IMR-90 (cell line): ENCODE data around the gene ATF7IP2. TPM values are rescaled to one million over a fixed set of nuclear protein-coding genes. Genes with fewer than 3 reads are reported as not detected.

Experiments used
- ATAC-seq: fragments of 200-7000 bp; cut with Tn5 transposase; 2 replicates; pipeline ENCODE4 v1.9.1; 2020; ENCODE audit warnings: low read depth, mild to moderate bottlenecking, moderate library complexity
- BruUV-seq: library from RNA; stranded (reverse); fragments of 400-500 nt; replicated peaks from 2 replicates; lab custom pipeline; 2021; lab: Mats Ljungman, UMichigan
- CTCF ChIA-PET: fragments of 300-600 bp; formaldehyde crosslinking; extraction: SDS; loops from one replicate; lab custom pipeline; 2021; ENCODE audit warnings: antibody characterized with exemption; lab: Yijun Ruan, JAX
- POLR2A ChIA-PET: fragments of 300-600 bp; sonication (Branson Sonifier 250); formaldehyde crosslinking; loops from one replicate; lab custom pipeline; 2022; ENCODE audit warnings: antibody characterized with exemption; ENCODE audit not compliant: unreplicated experiment; lab: Charles Lee
- DNase-seq: peaks from one replicate; pipeline ENCODE4 v3.0.0; 2013
- H2AFZ ChIP-seq: replicated peaks from 2 replicates; pipeline ENCODE3; 2013; ENCODE audit warnings: low read length, mild to moderate bottlenecking; ENCODE audit not compliant: poor library complexity
- H2AK5ac ChIP-seq: 2 replicates; pipeline ENCODE4 v1.6.1; 2013; ENCODE audit warnings: low read depth, low read length, inconsistent platforms
- H2AK9ac ChIP-seq: replicated peaks from 2 replicates; pipeline ENCODE3; 2013; ENCODE audit warnings: mild to moderate bottlenecking, low read depth, low read length, moderate library complexity; ENCODE audit not compliant: poor library complexity
- H2BK120ac ChIP-seq: 2 replicates; pipeline ENCODE4 v1.6.1; 2013; ENCODE audit warnings: low read depth, low read length, inconsistent platforms
- H2BK15ac ChIP-seq: 3 replicates; pipeline ENCODE4 v1.6.1; 2013; ENCODE audit warnings: low read depth, low read length, inconsistent platforms
- H2BK20ac ChIP-seq: 2 replicates; pipeline ENCODE4 v1.6.1; 2013; ENCODE audit warnings: low read depth, mild to moderate bottlenecking, inconsistent platforms, low read length, moderate library complexity
- H2BK5ac ChIP-seq: 2 replicates; pipeline ENCODE4 v1.6.1; 2013; ENCODE audit warnings: mild to moderate bottlenecking, low read depth, low read length, inconsistent platforms; ENCODE audit not compliant: poor library complexity, severe bottlenecking
- H3K14ac ChIP-seq: replicated peaks from 2 replicates; pipeline ENCODE4 v1.6.1; 2013; ENCODE audit warnings: low read depth, low read length, inconsistent platforms
- H3K18ac ChIP-seq: 2 replicates; pipeline ENCODE4 v1.6.1; 2013; ENCODE audit warnings: low read depth, low read length, control low read depth
- H3K23ac ChIP-seq: 2 replicates; pipeline ENCODE4 v1.6.1; 2013; ENCODE audit warnings: low read depth, low read length, inconsistent platforms
- H3K27ac ChIP-seq: 2 replicates; pipeline ENCODE4 v1.5.1; 2013; ENCODE audit warnings: mild to moderate bottlenecking, control low read depth, low read length; ENCODE audit not compliant: insufficient read depth
- H3K27me3 ChIP-seq: 2 replicates; pipeline ENCODE4 v1.6.1; 2013; ENCODE audit warnings: low read length; ENCODE audit not compliant: control insufficient read depth, insufficient read depth
- H3K36me3 ChIP-seq: 2 replicates; pipeline ENCODE4 v1.6.1; 2013; ENCODE audit warnings: low read length, mixed read lengths; ENCODE audit not compliant: control insufficient read depth, insufficient read depth
- H3K4ac ChIP-seq: 2 replicates; pipeline ENCODE4 v1.6.1; 2013; ENCODE audit warnings: low read depth, low read length, inconsistent platforms
- H3K4me1 ChIP-seq: 2 replicates; pipeline ENCODE4 v1.6.1; 2013; ENCODE audit warnings: low read length, mixed read lengths; ENCODE audit not compliant: control insufficient read depth, insufficient read depth
- H3K4me2 ChIP-seq: 2 replicates; pipeline ENCODE4 v1.6.1; 2013; ENCODE audit warnings: low read depth, mild to moderate bottlenecking, control low read depth, low read length, moderate library complexity
- H3K4me3 ChIP-seq: 2 replicates; pipeline ENCODE4 v1.5.1; 2013; ENCODE audit warnings: low read depth, mild to moderate bottlenecking, control low read depth, low read length, moderate library complexity; ENCODE audit not compliant: insufficient read depth
- H3K56ac ChIP-seq: 2 replicates; pipeline ENCODE4 v1.6.1; 2013; ENCODE audit warnings: low read length, inconsistent platforms; ENCODE audit not compliant: insufficient read depth; ENCODE audit errors: extremely low read depth
- H3K79me1 ChIP-seq, 2 experiments: 2 replicates each; pipeline ENCODE4 v1.6.1; 2013; ENCODE audit warnings: low read length in 2 of 2, inconsistent platforms in 1 of 2, low read depth in 1 of 2
- H3K9ac ChIP-seq: 2 replicates; pipeline ENCODE4 v1.6.1; 2013; ENCODE audit warnings: low read depth, low read length, control low read depth
- H3K9me1 ChIP-seq: 2 replicates; pipeline ENCODE4 v1.6.1; 2013; ENCODE audit warnings: low read length, inconsistent platforms; ENCODE audit not compliant: insufficient read depth
- H3K9me3 ChIP-seq: 2 replicates; pipeline ENCODE4 v1.6.1; 2013; ENCODE audit warnings: low read length; ENCODE audit not compliant: control insufficient read depth, insufficient read depth
- H4K20me1 ChIP-seq: 2 replicates; pipeline ENCODE4 v1.6.1; 2013; ENCODE audit warnings: low read length, inconsistent platforms; ENCODE audit not compliant: insufficient read depth
- H4K5ac ChIP-seq: 2 replicates; pipeline ENCODE4 v1.6.1; 2013; ENCODE audit warnings: mild to moderate bottlenecking, low read depth, low read length, control low read depth
- H4K8ac ChIP-seq, 2 experiments: 2 replicates each; pipeline ENCODE4 v1.6.1; 2013; ENCODE audit warnings: low read depth in 2 of 2, low read length in 2 of 2, control low read depth in 1 of 2, inconsistent platforms in 1 of 2
- H4K91ac ChIP-seq: 2 replicates; pipeline ENCODE4 v1.6.1; 2013; ENCODE audit warnings: low read depth, low read length, inconsistent platforms; ENCODE audit not compliant: insufficient read depth
- BHLHE40 ChIP-seq: fragments of 150-350 bp; IDR thresholded peaks from 2 replicates; pipeline ENCODE4 v1.6.1; 2016; ENCODE audit warnings: mild to moderate bottlenecking, low read depth, low read length
- CHD1 ChIP-seq: IDR thresholded peaks from 2 replicates; pipeline ENCODE4 v1.6.1; 2012; ENCODE audit warnings: low read depth, low read length, improper control_type of control experiment
- CTCF ChIP-seq: conservative IDR thresholded peaks from 2 replicates; pipeline ENCODE4 v1.5.1; 2012; ENCODE audit warnings: mild to moderate bottlenecking, low read depth, low read length, improper control_type of control experiment
- ELK1 ChIP-seq: fragments of 150-350 bp; IDR thresholded peaks from 2 replicates; pipeline ENCODE4 v1.6.1; 2016; ENCODE audit warnings: low read depth, mild to moderate bottlenecking, low read length, moderate library complexity, borderline replicate concordance
- FOS ChIP-seq: fragments of 150-350 bp; IDR thresholded peaks from 2 replicates; pipeline ENCODE4 v1.6.1; 2016; ENCODE audit warnings: low read depth, low read length
- MAFK ChIP-seq: IDR thresholded peaks from 2 replicates; pipeline ENCODE4 v1.6.1; 2012; ENCODE audit warnings: low read depth, low read length, improper control_type of control experiment
- MAZ ChIP-seq: IDR thresholded peaks from 2 replicates; pipeline ENCODE4 v1.6.1; 2012; ENCODE audit warnings: low read depth, mild to moderate bottlenecking, low read length, improper control_type of control experiment, moderate library complexity, borderline replicate concordance
- MXI1 ChIP-seq: IDR thresholded peaks from 2 replicates; pipeline ENCODE4 v1.6.1; 2012; ENCODE audit warnings: low read depth, mild to moderate bottlenecking, low read length, moderate library complexity, borderline replicate concordance
- NFE2L2 ChIP-seq: fragments of 150-350 bp; IDR thresholded peaks from 2 replicates; pipeline ENCODE4 v1.6.1; 2016; ENCODE audit warnings: low read depth, mild to moderate bottlenecking, low read length
- POLR2A ChIP-seq: IDR thresholded peaks from 2 replicates; pipeline ENCODE4 v1.6.1; 2012; ENCODE audit warnings: mild to moderate bottlenecking, low read depth, low read length
- RAD21 ChIP-seq: IDR thresholded peaks from 2 replicates; pipeline ENCODE4 v1.6.1; 2012; ENCODE audit warnings: low read length, improper control_type of control experiment
- RCOR1 ChIP-seq: IDR thresholded peaks from 2 replicates; pipeline ENCODE4 v1.6.1; 2012; ENCODE audit warnings: mild to moderate bottlenecking, low read length, improper control_type of control experiment; ENCODE audit not compliant: insufficient replicate concordance
- RFX5 ChIP-seq: IDR thresholded peaks from 2 replicates; pipeline ENCODE4 v1.8.0; 2012; ENCODE audit warnings: low read depth, mild to moderate bottlenecking, low read length, moderate library complexity
- SMC3 ChIP-seq: fragments of 150-350 bp; IDR thresholded peaks from 2 replicates; pipeline ENCODE4 v1.6.1; 2016; ENCODE audit warnings: low read depth, mild to moderate bottlenecking, antibody characterized with exemption, low read length, moderate library complexity
- USF2 ChIP-seq: fragments of 150-350 bp; IDR thresholded peaks from 2 replicates; pipeline ENCODE4 v1.6.1; 2017; ENCODE audit warnings: mild to moderate bottlenecking, antibody characterized with exemption, low read length, low read depth
- WGBS, 2 experiments: methylation state at CpG; one replicate each; pipeline versions ENCODE4 v1.1.5 to v1.1.7; 2013; ENCODE audit warnings: missing lambda C conversion rate in 2 of 2; ENCODE audit not compliant: insufficient read length in 1 of 2; ENCODE audit errors: extremely low coverage in 2 of 2; 5-methylcytosine and 5-hydroxymethylcytosine counted together
- dilution Hi-C: fragments of 300-500 bp; cut with HindIII; formaldehyde crosslinking; loops from one replicate; pipeline ENCODE4 v1.14.3; 2018; ENCODE audit warnings: low sequenced_read_pairs; ENCODE audit not compliant: unreplicated experiment
- in situ Hi-C: fragments of 300-500 bp; cut with MboI; formaldehyde crosslinking; loops from 3 replicates; pipeline ENCODE4 v1.14.3; 2019; ENCODE audit warnings: low sequenced_read_pairs, inconsistent platforms, mixed read lengths
- intact Hi-C: fragments of 100-400 bp; cut with micrococcal nuclease; formaldehyde crosslinking; loops from 2 replicates; pipeline ENCODE4 v1.10.0; 2022
- polyA plus RNA-seq, 3 experiments: library from polyadenylated mRNA; depleted of rRNA; stranded (reverse); fragments of >200 nt; gene quantifications; 2 replicates each; pipeline ENCODE4 v1.2.3, GENCODE V29; 2012; ENCODE audit warnings: low replicate concordance in 1 of 3
- total RNA-seq: library from RNA; depleted of rRNA; stranded (reverse); fragments of >200 nt; gene quantifications from 2 replicates; pipeline ENCODE4 v1.2.3, GENCODE V29; 2012

The ATF7IP2 gene
- total and polyA plus RNA-seq, 2 of the 4 experiments (the other 2 are of a cell fraction), result 2.7 to 3.6 TPM

- in situ Hi-C loops (no loop called here), dilution Hi-C loops (no loop called here), intact Hi-C loops (no loop called here)
- H4K91ac ChIP-seq, result no peak overlapping the region
- H2BK120ac ChIP-seq, result no peak overlapping the region
- no peak overlapping the region for H2BK20ac ChIP-seq
- CTCF ChIA-PET, result no interaction called here
- no peak overlapping the region for H3K18ac ChIP-seq
- no peaks in the 10 kb centered on the region for H3K79me1 ChIP-seq
- no peak overlapping the region for H2AK9ac ChIP-seq
- DNase-seq (no peak), ATAC-seq (no peak)
- H3K4me2 ChIP-seq, result no peak overlapping the region
- no peaks in the 10 kb centered on the region for H3K36me3 ChIP-seq
- H2AFZ ChIP-seq, result no peak overlapping the region
- peaks cover 8% of the 10 kb centered on the region for H3K9me3 ChIP-seq
- no peaks in the 10 kb centered on the region for H3K27me3 ChIP-seq
- H3K14ac ChIP-seq, result no peak overlapping the region
- no peak overlapping the region for H4K5ac ChIP-seq
- no peaks in the 10 kb centered on the region for H4K20me1 ChIP-seq
- H3K27ac ChIP-seq, result no peak overlapping the region
- POLR2A ChIA-PET, result no interaction called here
- H2AK5ac ChIP-seq, result no peak overlapping the region
- no peaks in the 10 kb centered on the region for H3K9me1 ChIP-seq
- H3K4me1 ChIP-seq, result no peaks in the 10 kb centered on the region
- H3K9ac ChIP-seq, result no peak overlapping the region
- no TSS peak for BruUV-seq
- H3K4ac ChIP-seq, result no peak overlapping the region
- WGBS, 2 experiments, result 92% methylated on average over 4 of the region's 8 CpGs; no CpG with 5 or more reads in 1 of the 2 experiments
- no peak overlapping the region for H3K4me3 ChIP-seq
- no peak overlapping the region for H3K23ac ChIP-seq
- H2BK15ac ChIP-seq, result no peak overlapping the region
- no peak overlapping the region for H2BK5ac ChIP-seq
- no peak overlapping the region for H3K56ac ChIP-seq
- H4K8ac ChIP-seq, result no peak overlapping the region
- TF ChIP-seq MXI1 (no peak), POLR2A (no peak), RCOR1 (no peak), USF2 (no peak), NFE2L2 (no peak), ELK1 (no peak), CTCF (no peak), SMC3 (no peak), RAD21 (no peak), RFX5 (no peak), MAFK (no peak), BHLHE40 (no peak), MAZ (no peak), FOS (no peak), CHD1 (no peak)
Observed at GRCh38 chr16:10339777-10340732, 45.8 kb upstream of the ATF7IP2 start.
